ENCODE results near the gene PTPRB.

- TF ChIP-seq CTCF (IDR thresholded peaks at IDR 0.05; ENCODE audit: extremely low read depth in 1 of 2, insufficient read depth in 1 of 2, low read depth in 1 of 2, low read length in 2 of 2) (no peak), MAX (IDR thresholded peaks at IDR 0.05; ENCODE audit: insufficient read depth, insufficient read length) (no peak), EZH2 (IDR thresholded peaks at IDR 0.05; ENCODE audit: borderline replicate concordance, low read depth, low read length, severe bottlenecking) (no peak), POLR2A (IDR thresholded peaks at IDR 0.05; ENCODE audit: low read depth, low read length) (no peak), FOS (IDR thresholded peaks at IDR 0.05; ENCODE audit: borderline replicate concordance, insufficient read depth, low read length) (no peak), POLR2AphosphoS5 (IDR thresholded peaks at IDR 0.05; ENCODE audit: insufficient read depth, low read depth, low read length) (no peak)
Measured at GRCh38 chr12:70513426-70513825, 123.8 kb downstream of the PTPRB start.
